ENCODE data around the gene CCDC116. TPM values are rescaled to one million over a fixed set of nuclear protein-coding genes. Genes with fewer than 3 reads are reported as not detected.
A peak's percentile ranks its signal among the peaks of the same experiment; 100 is the strongest.
"Not testable (repeated sequence)": the region's sequence is repeated elsewhere in the genome, so short reads cannot be mapped to it uniquely, and the experiment has no call there.

Gene CCDC116
- total and polyA plus RNA-seq, 4 donors, result 0.37 to 0.74 (median 0.72) TPM

DNA sequence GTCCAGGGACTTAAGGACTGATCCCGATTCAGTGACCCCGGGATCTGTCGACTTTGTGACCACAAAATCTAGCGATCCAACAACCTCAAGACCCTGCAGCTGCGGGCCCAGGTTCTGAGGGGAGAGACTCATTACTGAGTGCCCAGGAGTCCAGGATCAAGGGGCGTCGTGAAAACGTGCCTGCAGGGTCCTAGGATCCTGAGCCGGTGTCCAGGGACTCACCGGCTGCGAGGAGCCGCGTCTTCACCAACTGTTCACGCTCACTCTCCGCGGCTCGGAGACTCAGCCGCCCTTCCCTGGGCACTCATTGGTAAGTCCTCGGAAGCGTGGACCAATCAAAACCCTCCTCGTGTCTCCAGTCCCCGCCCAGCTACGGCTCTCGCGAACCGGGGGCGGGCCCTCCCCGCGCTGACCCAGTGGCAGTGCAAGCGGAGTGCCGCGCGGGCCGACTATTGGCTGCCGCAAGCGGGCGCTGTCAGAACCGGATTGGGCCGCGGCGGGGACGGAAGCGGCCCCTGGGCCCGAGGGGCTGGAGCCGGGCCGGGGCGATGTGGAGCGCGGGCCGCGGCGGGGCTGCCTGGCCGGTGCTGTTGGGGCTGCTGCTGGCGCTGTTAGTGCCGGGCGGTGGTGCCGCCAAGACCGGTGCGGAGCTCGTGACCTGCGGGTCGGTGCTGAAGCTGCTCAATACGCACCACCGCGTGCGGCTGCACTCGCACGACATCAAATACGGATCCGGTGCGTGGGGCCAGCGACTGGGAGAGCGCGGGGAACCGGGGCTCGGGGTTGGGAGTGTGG is 9.4 kb downstream of the CCDC116 start, which contains the start of gene SDF2L1:
Gene SDF2L1 (plus strand): TSS at position 514 of the 795 bp plus-strand sequence. CDS start 35 bp downstream, at position 549.
- WGBS, 2 donors, result 0 to 1% methylated on average over 76 of the region's 76 CpGs

DNA sequence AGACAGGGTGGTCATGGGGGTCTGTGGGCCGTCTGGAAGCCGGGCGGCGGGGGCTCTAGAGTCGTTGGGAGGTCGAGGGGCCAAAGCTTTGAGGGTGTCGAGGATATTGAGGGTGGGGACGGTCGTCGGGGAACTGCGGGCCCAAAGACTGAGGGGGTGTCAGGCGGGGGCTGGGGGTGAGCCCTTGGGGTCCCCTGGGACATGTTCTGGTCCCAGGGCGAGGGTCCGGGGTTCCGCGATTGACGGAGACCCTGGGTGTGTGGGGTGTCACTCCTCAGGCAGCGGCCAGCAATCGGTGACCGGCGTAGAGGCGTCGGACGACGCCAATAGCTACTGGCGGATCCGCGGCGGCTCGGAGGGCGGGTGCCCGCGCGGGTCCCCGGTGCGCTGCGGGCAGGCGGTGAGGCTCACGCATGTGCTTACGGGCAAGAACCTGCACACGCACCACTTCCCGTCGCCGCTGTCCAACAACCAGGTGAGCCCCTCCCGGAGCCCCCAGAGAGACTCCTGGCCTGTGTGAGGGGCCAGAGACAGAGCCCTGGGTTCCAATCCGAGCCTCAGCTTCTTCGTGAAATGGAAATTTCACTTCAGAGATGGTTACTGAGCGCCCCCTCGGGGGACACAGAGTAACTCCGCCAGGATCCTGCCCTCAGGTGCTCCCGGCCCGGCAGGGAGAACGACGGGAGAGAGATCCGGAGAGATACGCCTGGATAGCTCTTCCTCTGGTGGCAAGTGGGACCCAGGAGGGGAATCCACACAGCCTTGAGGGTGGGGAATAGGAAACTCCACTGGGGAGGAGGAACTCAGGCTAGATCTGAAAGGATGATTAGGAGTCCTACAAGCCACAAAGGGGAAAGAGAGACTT is 10.3 kb downstream of the CCDC116 start:
- peak; percentile 43 to 46 (median 44) for DNase-seq
- ATAC-seq (ENCODE audit: insufficient read depth, low FRiP score), result no peak
- TF ChIP-seq, protein P1, sequence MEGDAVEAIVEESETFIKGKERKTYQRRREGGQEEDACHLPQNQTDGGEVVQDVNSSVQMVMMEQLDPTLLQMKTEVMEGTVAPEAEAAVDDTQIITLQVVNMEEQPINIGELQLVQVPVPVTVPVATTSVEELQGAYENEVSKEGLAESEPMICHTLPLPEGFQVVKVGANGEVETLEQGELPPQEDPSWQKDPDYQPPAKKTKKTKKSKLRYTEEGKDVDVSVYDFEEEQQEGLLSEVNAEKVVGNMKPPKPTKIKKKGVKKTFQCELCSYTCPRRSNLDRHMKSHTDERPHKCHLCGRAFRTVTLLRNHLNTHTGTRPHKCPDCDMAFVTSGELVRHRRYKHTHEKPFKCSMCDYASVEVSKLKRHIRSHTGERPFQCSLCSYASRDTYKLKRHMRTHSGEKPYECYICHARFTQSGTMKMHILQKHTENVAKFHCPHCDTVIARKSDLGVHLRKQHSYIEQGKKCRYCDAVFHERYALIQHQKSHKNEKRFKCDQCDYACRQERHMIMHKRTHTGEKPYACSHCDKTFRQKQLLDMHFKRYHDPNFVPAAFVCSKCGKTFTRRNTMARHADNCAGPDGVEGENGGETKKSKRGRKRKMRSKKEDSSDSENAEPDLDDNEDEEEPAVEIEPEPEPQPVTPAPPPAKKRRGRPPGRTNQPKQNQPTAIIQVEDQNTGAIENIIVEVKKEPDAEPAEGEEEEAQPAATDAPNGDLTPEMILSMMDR (IDR thresholded peaks at IDR 0.05; ENCODE audit: control extremely low read depth, extremely low read depth), result peak; percentile 39
- H3K27me3 ChIP-seq (ENCODE audit: control insufficient read depth in 3 of 3, insufficient read depth in 3 of 3, low read length in 2 of 3), result no peaks in the 10 kb centered on the region
- peak overlapping the region; percentile 68 for H3K4me3 ChIP-seq
- H3K9me3 ChIP-seq (ENCODE audit: control insufficient read depth in 4 of 4, insufficient read depth in 3 of 4, low read length in 3 of 4), result no peaks in the 10 kb centered on the region
- H3K36me3 ChIP-seq (ENCODE audit: control insufficient read depth in 4 of 4, insufficient read depth in 4 of 4, low read length in 4 of 4), result peaks cover 0 to 8% (median 0%) of the 10 kb centered on the region in 4 donors
- peak overlapping the region in 1 of 2 donors; percentile 37 for H3K9ac ChIP-seq (ENCODE audit: insufficient read depth in 1 of 2, low read length in 2 of 2)
- peak overlapping the region; percentile 78 to 88 for H3K27ac ChIP-seq (ENCODE audit: low read depth in 1 of 2, low read length in 1 of 2)
- WGBS, 2 donors, result 0 to 1% methylated on average over 56 of the region's 56 CpGs
- peaks cover 0 to 18% (median 3%) of the 10 kb centered on the region in 5 donors for H3K4me1 ChIP-seq (ENCODE audit: control insufficient read depth in 5 of 5, insufficient read depth in 5 of 5, low read length in 5 of 5)

More for the DNA sequence above, 9.4 kb downstream of the CCDC116 start, which contains the start of gene SDF2L1:
- ATAC-seq (ENCODE audit: insufficient read depth, low FRiP score) (peak; percentile 98), DNase-seq (peak; percentile 98 to 99 (median 98))
- peaks cover 0 to 8% (median 0%) of the 10 kb centered on the region in 4 donors for H3K36me3 ChIP-seq (ENCODE audit: control insufficient read depth in 4 of 4, insufficient read depth in 4 of 4, low read length in 4 of 4)
- H3K4me3 ChIP-seq, result peak within 1 kb of the TSS; percentile 68
- peak within 1 kb of the TSS; percentile 78 to 88 for H3K27ac ChIP-seq (ENCODE audit: low read depth in 1 of 2, low read length in 1 of 2)
- H3K9ac ChIP-seq (ENCODE audit: insufficient read depth in 1 of 2, low read length in 2 of 2), result peak within 1 kb of the TSS; percentile 3 to 37
- TF ChIP-seq, protein P1 (IDR thresholded peaks at IDR 0.05; ENCODE audit: control extremely low read depth, extremely low read depth), result peak; percentile 15
- H3K4me1 ChIP-seq (ENCODE audit: control insufficient read depth in 5 of 5, insufficient read depth in 5 of 5, low read length in 5 of 5), result peaks cover 0 to 18% (median 3%) of the 10 kb centered on the region in 5 donors
- H3K27me3 ChIP-seq (ENCODE audit: control insufficient read depth in 3 of 3, insufficient read depth in 3 of 3, low read length in 2 of 3), result no peaks in the 10 kb centered on the region
- H3K9me3 ChIP-seq (ENCODE audit: control insufficient read depth in 4 of 4, insufficient read depth in 3 of 4, low read length in 3 of 4), result no peaks in the 10 kb centered on the region

DNA sequence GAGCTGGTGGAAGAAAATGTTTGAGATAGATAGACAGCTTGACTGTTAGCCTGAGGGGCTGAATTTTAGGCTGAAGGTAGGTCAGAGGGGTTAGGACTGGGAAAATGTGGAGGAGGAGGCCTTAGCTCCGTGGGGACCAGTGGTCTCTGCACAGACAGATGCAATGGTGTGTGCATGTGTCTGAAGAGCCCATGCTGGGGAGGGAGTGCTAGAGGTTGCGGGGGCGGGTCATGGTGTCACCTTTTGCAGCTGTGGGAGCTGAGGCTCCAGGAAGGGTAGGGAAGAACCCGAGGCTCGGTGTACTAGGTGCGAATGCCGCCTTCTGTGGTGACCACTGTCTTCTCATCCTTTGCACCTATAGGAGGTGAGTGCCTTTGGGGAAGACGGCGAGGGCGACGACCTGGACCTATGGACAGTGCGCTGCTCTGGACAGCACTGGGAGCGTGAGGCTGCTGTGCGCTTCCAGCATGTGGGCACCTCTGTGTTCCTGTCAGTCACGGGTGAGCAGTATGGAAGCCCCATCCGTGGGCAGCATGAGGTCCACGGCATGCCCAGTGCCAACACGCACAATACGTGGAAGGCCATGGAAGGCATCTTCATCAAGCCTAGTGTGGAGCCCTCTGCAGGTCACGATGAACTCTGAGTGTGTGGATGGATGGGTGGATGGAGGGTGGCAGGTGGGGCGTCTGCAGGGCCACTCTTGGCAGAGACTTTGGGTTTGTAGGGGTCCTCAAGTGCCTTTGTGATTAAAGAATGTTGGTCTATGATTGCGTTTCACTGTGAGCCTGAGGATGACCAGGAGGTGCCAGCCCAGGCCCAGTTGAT is 11.2 kb downstream of the CCDC116 start:
- WGBS, 2 donors, result 88 to 92% methylated on average over 22 of the region's 22 CpGs
- no peak for DNase-seq
- ATAC-seq (ENCODE audit: insufficient read depth, low FRiP score), result no peak
- Histone ChIP-seq H3K27me3 (ENCODE audit: control insufficient read depth in 3 of 3, insufficient read depth in 3 of 3, low read length in 2 of 3) (no peaks in the 10 kb centered on the region), H3K4me1 (ENCODE audit: control insufficient read depth in 5 of 5, insufficient read depth in 5 of 5, low read length in 5 of 5) (peaks cover 0 to 18% (median 3%) of the 10 kb centered on the region in 5 donors), H3K9me3 (ENCODE audit: control insufficient read depth in 4 of 4, insufficient read depth in 3 of 4, low read length in 3 of 4) (no peaks in the 10 kb centered on the region), H3K9ac (ENCODE audit: insufficient read depth in 1 of 2, low read length in 2 of 2) (no peak overlapping the region), H3K27ac (ENCODE audit: low read depth in 1 of 2, low read length in 1 of 2) (no peak overlapping the region), H3K36me3 (ENCODE audit: control insufficient read depth in 4 of 4, insufficient read depth in 4 of 4, low read length in 4 of 4) (peaks cover 0 to 8% (median 0%) of the 10 kb centered on the region in 4 donors), H3K4me3 (no peak overlapping the region)
- TF ChIP-seq, protein P1 (IDR thresholded peaks at IDR 0.05; ENCODE audit: control extremely low read depth, extremely low read depth), result no peak

DNA sequence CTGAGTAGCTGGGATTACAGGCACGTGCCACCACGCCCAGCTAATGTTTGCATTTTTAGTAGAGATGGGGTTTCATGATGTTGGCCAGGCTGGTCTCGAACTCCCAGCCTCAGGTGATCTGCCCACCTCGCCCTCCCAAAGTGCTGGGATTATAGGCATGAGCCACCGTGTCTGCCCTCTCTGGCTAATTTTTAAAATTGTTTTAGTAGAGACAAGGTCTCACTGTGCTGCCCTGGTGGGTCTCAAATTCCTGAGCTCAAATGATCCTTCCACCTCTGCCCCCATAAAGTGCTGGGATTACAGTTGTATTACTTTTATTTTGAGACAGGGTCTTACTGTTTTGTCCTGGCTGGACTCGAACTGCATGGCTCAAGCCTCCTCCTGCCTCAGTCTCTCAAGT is 13.0 kb downstream of the CCDC116 start:
- H3K36me3 ChIP-seq (ENCODE audit: control insufficient read depth in 4 of 4, insufficient read depth in 4 of 4, low read length in 4 of 4), result peaks cover 0 to 12% (median 0%) of the 10 kb centered on the region in 4 donors
- ATAC-seq (ENCODE audit: insufficient read depth, low FRiP score); DNase-seq; H3K9ac ChIP-seq (ENCODE audit: insufficient read depth in 1 of 2, low read length in 2 of 2); H3K4me3 ChIP-seq; H3K27me3 ChIP-seq (ENCODE audit: control insufficient read depth in 3 of 3, insufficient read depth in 3 of 3, low read length in 2 of 3); H3K27ac ChIP-seq (ENCODE audit: low read depth in 1 of 2, low read length in 1 of 2); H3K9me3 ChIP-seq (ENCODE audit: control insufficient read depth in 4 of 4, insufficient read depth in 3 of 4, low read length in 3 of 4): not testable (repeated sequence)
- 89 to 96% methylated on average over 6 of the region's 6 CpGs for WGBS, 2 donors
- peaks cover 0 to 20% (median 3%) of the 10 kb centered on the region in 5 donors for H3K4me1 ChIP-seq (ENCODE audit: control insufficient read depth in 5 of 5, insufficient read depth in 5 of 5, low read length in 5 of 5)
